ENCODE data around the gene RNF157. TPM values are rescaled to one million over a fixed set of nuclear protein-coding genes. Genes with fewer than 3 reads are reported as not detected.
"Not testable (repeated sequence)": the region's sequence is repeated elsewhere in the genome, so short reads cannot be mapped to it uniquely, and the experiment has no call there.

Gene RNF157
- total RNA-seq, 4 donors from 2014 or later, result 32.5 to 164 (median 54.8) TPM

- Histone ChIP-seq H3K4me3 (no peak overlapping the region), H3K36me3 (no peaks in the 10 kb centered on the region), H3K27me3 (no peaks in the 10 kb centered on the region), H3K4me1 (peaks cover 0 to 6% (median 0%) of the 10 kb centered on the region in 4 donors), H3K9me3 (no peaks in the 10 kb centered on the region), H3K27ac (peak overlapping the region in 3 of 4 donors; percentile 1 to 52 (median 20))
- 55 to 58% methylated on average over 6 of the region's 6 CpGs for WGBS, 2 donors (ENCODE audit: low coverage in 1 of 2)
- TF ChIP-seq CTCF (IDR thresholded peaks at IDR 0.05) (no peak), POLR2A (IDR thresholded peaks at IDR 0.05) (no peak), POLR2AphosphoS5 (IDR thresholded peaks at IDR 0.05) (no peak)
- no peak for DNase-seq
- in situ Hi-C loops (cut with MboI; ENCODE audit: low pct_ligation_motif_present in 1 of 4, low pct_unique_long_range_greater_than_20kb in 1 of 4, low sequenced_read_pairs in 3 of 4), result loop anchor here in 2 of 4 donors (25.0 kb wide), 2 partner anchors 95 to 280 kb away; partner anchors contain the start of gene MRPL38 (in 1 of the 2)
- intact Hi-C loops (cut with DNase I; ENCODE audit: low total_unique reads), result no loop called here
Observed at GRCh38 chr17:76191896-76192295, 48.4 kb downstream of the RNF157 start.

GRCh38 chr17:76189741-76190140, 50.6 kb downstream of the RNF157 start:
- TF ChIP-seq POLR2A (IDR thresholded peaks at IDR 0.05) (no peak), EP300 (IDR thresholded peaks at IDR 0.05; ENCODE audit: low read depth) (no peak), POLR2AphosphoS5 (IDR thresholded peaks at IDR 0.05) (no peak), CTCF (IDR thresholded peaks at IDR 0.05) (no peak)
- no peak for DNase-seq
- H3K36me3 ChIP-seq, result no peaks in the 10 kb centered on the region
- H3K4me3 ChIP-seq, result no peak overlapping the region
- intact Hi-C loops (cut with DNase I; ENCODE audit: low total_unique reads) (no loop called here), in situ Hi-C loops (cut with MboI; ENCODE audit: low pct_ligation_motif_present in 1 of 4, low pct_unique_long_range_greater_than_20kb in 1 of 4, low sequenced_read_pairs in 3 of 4) (loop anchor here in 3 of 4 donors (10.0 to 25.0 kb wide), 3 partner anchors 65 to 277 kb away; partner anchors contain the start of gene MRPL38 (in 1 of the 3))
- no peaks in the 10 kb centered on the region for H3K27me3 ChIP-seq
- WGBS, 2 donors (ENCODE audit: low coverage in 1 of 2), result 89 to 93% methylated on average over 2 to 4 of the region's 4 CpGs
- H3K9me3 ChIP-seq, result no peaks in the 10 kb centered on the region
- no peak overlapping the region for H3K27ac ChIP-seq
- peaks cover 0 to 6% (median 0%) of the 10 kb centered on the region in 4 donors for H3K4me1 ChIP-seq

GRCh38 chr17:76189247-76189646, 51.0 kb downstream of the RNF157 start:
- intact Hi-C loops (cut with DNase I; ENCODE audit: low total_unique reads), result no loop called here
- Histone ChIP-seq H3K4me1 (peaks cover 0 to 6% (median 0%) of the 10 kb centered on the region in 4 donors), H3K27me3 (no peaks in the 10 kb centered on the region), H3K27ac (peak overlapping the region in 1 of 4 donors; percentile 11), H3K36me3 (no peaks in the 10 kb centered on the region), H3K9me3 (no peaks in the 10 kb centered on the region), H3K4me3 (no peak overlapping the region)
- in situ Hi-C loops (cut with MboI; ENCODE audit: low pct_ligation_motif_present in 1 of 4, low pct_unique_long_range_greater_than_20kb in 1 of 4, low sequenced_read_pairs in 3 of 4), result loop anchor here in 3 of 4 donors (10.0 to 25.0 kb wide), 3 partner anchors 64 to 277 kb away; partner anchors contain the start of gene MRPL38 (in 1 of the 3)
- 81 to 94% methylated on average over 4 of the region's 4 CpGs for WGBS, 2 donors (ENCODE audit: low coverage in 1 of 2)
- TF ChIP-seq POLR2AphosphoS5 (IDR thresholded peaks at IDR 0.05), result no peak
- no peak for TF ChIP-seq EP300 (IDR thresholded peaks at IDR 0.05; ENCODE audit: low read depth)
- TF ChIP-seq CTCF (IDR thresholded peaks at IDR 0.05), result no peak
- TF ChIP-seq POLR2A (IDR thresholded peaks at IDR 0.05), result no peak
- no peak for DNase-seq

- TF ChIP-seq POLR2AphosphoS5 (IDR thresholded peaks at IDR 0.05) (no peak), POLR2A (IDR thresholded peaks at IDR 0.05) (no peak), CTCF (IDR thresholded peaks at IDR 0.05) (no peak), EP300 (IDR thresholded peaks at IDR 0.05; ENCODE audit: low read depth) (no peak)
- Histone ChIP-seq H3K36me3 (no peaks in the 10 kb centered on the region), H3K4me1 (peaks cover 0 to 6% (median 0%) of the 10 kb centered on the region in 4 donors), H3K27ac (peak overlapping the region in 1 of 4 donors; percentile 15), H3K4me3 (no peak overlapping the region), H3K9me3 (no peaks in the 10 kb centered on the region), H3K27me3 (no peaks in the 10 kb centered on the region)
- intact Hi-C loops (cut with DNase I; ENCODE audit: low total_unique reads) (no loop called here), in situ Hi-C loops (cut with MboI; ENCODE audit: low pct_ligation_motif_present in 1 of 4, low pct_unique_long_range_greater_than_20kb in 1 of 4, low sequenced_read_pairs in 3 of 4) (loop anchor here in 3 of 4 donors (10.0 to 25.0 kb wide), 3 partner anchors 64 to 276 kb away; partner anchors contain the start of gene MRPL38 (in 1 of the 3))
- DNase-seq, result no peak
- WGBS, 2 donors (ENCODE audit: low coverage in 1 of 2), result 74 to 79% methylated on average over 4 of the region's 4 CpGs
Observed at GRCh38 chr17:76188213-76189016, 51.9 kb downstream of the RNF157 start.

GRCh38 chr17:76186774-76187173, 53.5 kb downstream of the RNF157 start:
- H3K4me1 ChIP-seq, result peaks cover 0 to 12% (median 3%) of the 10 kb centered on the region in 4 donors
- WGBS, 2 donors (ENCODE audit: low coverage in 1 of 2), result 91 to 100% methylated on average over 1 to 2 of the region's 2 CpGs
- in situ Hi-C loops (cut with MboI; ENCODE audit: low pct_ligation_motif_present in 1 of 4, low pct_unique_long_range_greater_than_20kb in 1 of 4, low sequenced_read_pairs in 3 of 4), result loop anchor here in 3 of 4 donors (10.0 to 25.0 kb wide), 3 partner anchors 62 to 274 kb away; partner anchors contain the start of gene MRPL38 (in 1 of the 3)
- H3K27ac ChIP-seq; intact Hi-C loops (cut with DNase I; ENCODE audit: low total_unique reads); H3K9me3 ChIP-seq; H3K27me3 ChIP-seq; H3K36me3 ChIP-seq; H3K4me3 ChIP-seq; DNase-seq: not testable (repeated sequence)

Measured in transverse colon (tissue), 4 donors.